GM21423 (cell line): Measurements from ENCODE around the gene TOPORS.

Experiments
- ATAC-seq: cut with Tn5 transposase; IDR thresholded peaks from one replicate; pipeline ENCODE4 v1.9.1; 2021; ENCODE audit warnings: mild to moderate bottlenecking, moderate library complexity; ENCODE audit not compliant: unreplicated experiment

Gene TOPORS

DNA sequence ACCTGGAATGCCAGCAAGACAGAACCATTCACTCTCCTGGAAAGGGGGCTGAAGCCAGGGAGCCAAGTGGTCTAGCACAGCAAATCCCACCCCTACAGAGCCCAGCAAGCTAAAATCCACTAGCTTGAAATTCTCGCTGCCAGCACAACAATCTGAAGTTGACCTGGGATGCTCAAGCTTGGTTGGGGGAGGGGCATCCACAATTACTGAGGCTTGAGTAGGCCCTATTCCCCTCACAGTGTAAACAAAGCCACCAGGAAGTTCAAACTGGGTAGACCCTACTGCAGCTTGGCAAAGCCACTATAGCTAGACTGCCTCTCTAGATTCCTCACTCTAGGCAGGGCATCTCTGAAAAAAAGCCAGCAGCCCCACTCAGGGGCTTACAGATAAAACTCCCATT is 43.7 kb downstream of the TOPORS start:
- ATAC-seq = no peak

DNA sequence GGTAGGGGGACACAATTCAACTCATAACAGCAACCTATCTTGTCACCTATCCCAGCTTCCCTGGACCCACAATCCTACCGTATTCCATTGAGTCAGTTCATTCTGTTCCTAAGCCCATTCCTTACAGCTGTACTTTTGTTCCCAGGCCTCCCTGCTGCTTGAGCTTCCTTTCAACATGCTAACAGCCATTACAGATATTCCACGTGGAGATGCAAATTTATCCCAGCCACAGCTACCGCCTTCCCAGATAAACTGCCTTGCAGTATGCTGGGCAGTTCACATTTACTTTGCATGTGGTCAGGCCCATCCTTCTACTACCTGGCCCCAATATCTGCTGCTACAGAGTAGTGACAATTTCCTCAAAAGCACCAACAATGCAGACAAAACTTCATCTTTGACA is 49.4 kb downstream of the TOPORS start:
- ATAC-seq = no peak

DNA sequence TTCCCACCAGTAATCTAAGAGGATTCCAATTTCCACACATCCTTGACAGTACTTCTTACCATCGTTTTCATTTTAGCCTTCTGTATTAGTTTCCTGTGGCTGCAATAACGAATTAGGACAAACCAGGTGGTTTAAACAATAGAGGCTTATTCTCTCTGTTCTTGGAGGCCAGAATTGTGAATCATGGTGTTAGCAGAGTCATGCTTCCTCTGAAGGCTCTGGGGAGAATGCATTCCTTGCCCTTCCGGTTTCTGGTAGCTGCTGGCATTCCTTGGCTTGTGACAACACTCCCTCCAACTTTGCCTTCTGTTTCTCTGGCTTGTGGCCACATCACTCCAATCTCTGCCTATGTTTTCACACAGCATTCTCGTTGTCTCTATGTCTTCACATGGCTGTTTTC is 49.9 kb downstream of the TOPORS start:
- ATAC-seq = no peak

DNA sequence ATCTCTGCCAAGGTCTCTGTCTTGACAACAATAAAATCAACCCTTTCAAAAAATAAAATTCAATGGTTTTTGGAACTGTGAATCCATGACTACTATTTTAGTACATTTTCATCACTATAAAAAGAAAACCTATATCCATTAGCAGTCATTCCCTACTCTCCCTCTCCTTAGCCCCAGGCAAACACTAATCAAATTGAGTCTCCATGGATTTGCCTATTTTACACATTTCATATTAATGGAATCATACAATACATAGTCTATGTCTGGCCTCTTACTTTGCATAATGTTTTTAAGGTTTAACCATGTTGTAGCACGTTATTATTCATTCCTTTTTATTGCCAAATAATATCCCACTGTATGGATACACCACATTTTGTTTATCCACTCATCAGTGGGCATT is 50.5 kb downstream of the TOPORS start:
- no peak for ATAC-seq

DNA sequence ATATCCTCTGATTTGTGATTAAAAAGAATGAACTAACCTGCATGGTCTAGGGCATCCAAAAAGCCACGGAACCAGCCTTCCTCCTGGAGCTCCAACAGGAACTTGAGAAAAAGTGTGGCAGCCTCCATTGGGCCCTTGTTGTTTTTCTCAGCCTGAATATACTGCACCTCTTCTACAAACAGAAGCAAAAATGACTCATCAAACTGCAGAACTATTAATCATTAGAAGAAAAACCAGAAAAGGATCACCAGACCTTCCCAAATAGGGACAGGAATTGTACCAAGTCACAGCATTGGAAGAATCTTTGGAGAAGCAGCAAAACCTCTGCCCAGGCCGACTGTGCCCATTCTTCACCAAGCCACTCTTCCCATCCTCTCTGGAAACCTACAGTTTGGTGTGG is 51.6 kb downstream of the TOPORS start:
- no peak for ATAC-seq

DNA sequence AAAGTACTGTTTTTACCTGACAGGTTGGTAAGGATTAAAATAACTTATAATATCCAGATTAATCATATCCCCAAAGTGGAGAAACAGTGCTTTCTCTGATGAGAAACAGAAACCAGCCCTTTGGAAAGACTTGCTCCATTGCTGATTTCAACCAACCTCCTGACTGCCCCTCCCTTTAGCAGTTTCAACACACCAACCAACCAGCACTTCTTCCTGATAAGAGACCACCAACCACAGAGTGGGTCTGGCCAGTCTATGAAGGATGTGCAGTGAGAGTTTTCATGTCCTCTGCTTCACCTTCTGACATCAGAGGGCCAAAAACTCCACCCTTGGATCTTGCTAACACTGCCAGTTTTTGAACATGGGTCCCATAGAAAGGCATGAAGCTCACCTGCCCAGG is 54.5 kb downstream of the TOPORS start:
- no peak for ATAC-seq

DNA sequence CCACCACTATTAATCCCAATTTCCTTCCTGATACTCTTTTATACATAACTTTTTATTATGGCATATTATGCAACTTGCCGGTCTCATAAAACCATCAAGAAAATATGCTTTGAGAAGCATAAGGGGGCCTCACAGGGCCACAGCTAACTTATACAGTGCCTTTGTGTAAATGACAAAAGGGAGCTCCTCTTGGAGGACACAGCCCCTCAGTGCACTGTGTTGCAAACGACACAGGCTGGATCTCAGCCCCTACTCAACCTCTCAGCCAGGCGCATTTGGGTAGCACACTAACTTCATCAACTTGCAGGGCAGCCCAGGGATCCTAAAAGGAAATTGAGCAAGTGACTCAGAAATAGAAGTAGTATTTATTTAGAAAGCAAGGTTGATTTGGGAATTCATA is 61.8 kb downstream of the TOPORS start:
- no peak for ATAC-seq
